Measurements from ENCODE around the gene PPIP5K2.

DNA sequence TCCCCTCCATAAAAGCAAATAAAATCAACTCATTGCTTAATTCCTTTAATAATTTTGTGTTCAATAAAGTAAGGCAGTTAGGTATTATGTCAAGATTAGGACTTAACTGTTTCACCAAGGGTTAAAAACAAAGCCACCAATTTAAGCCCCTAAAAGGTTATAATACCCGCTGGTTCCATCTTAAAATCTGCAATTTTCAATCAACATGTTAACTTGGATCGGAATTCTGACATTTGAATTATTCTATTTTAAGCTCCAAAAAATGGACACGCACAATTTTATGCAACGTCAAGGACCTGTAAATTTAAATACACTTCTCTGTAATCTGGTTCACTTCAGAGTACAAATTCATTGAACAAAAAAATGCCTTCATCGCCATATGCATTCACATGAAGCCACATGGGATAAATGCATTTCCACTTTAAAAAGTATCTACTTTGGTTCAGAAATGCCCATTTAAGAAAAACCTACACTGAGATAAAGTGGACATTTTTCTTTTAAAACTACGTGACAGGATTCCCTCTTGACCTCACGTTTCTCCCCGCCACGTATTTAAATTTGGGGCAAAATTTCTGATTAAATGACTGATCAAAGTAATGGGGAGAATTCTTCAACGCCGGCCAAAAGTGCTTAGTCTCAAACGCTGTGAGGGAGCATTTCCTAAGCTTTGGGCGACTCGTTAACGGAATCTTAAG is 884 bp upstream of the PPIP5K2 start:
- TF ChIP-seq, protein P1, sequence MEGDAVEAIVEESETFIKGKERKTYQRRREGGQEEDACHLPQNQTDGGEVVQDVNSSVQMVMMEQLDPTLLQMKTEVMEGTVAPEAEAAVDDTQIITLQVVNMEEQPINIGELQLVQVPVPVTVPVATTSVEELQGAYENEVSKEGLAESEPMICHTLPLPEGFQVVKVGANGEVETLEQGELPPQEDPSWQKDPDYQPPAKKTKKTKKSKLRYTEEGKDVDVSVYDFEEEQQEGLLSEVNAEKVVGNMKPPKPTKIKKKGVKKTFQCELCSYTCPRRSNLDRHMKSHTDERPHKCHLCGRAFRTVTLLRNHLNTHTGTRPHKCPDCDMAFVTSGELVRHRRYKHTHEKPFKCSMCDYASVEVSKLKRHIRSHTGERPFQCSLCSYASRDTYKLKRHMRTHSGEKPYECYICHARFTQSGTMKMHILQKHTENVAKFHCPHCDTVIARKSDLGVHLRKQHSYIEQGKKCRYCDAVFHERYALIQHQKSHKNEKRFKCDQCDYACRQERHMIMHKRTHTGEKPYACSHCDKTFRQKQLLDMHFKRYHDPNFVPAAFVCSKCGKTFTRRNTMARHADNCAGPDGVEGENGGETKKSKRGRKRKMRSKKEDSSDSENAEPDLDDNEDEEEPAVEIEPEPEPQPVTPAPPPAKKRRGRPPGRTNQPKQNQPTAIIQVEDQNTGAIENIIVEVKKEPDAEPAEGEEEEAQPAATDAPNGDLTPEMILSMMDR (IDR thresholded peaks at IDR 0.05; ENCODE audit: low read depth, low read length, poor library complexity, severe bottlenecking), result no peak
- no peak for TF ChIP-seq EZH2phosphoT487 (IDR thresholded peaks at IDR 0.05; ENCODE audit: borderline replicate concordance, low read length)
